ENCODE results near the gene TAF11. TPM values are rescaled to one million over a fixed set of nuclear protein-coding genes. Genes with fewer than 3 reads are reported as not detected.

Gene TAF11
- total RNA-seq, 1 donor from 2014 or later: 11.3 TPM

- no peak overlapping the region for H3K4me3 ChIP-seq
- TF ChIP-seq CTCF (IDR thresholded peaks at IDR 0.05): no peak
- no peak for TF ChIP-seq POLR2AphosphoS5 (IDR thresholded peaks at IDR 0.05; ENCODE audit: insufficient read depth in 1 of 2, low read depth in 1 of 2)
- no peak for TF ChIP-seq POLR2A (IDR thresholded peaks at IDR 0.05)
- no peaks in the 10 kb centered on the region for H3K4me1 ChIP-seq
- H3K36me3 ChIP-seq: peaks cover 0 to 18% of the 10 kb centered on the region in 2 donors
- no peak for DNase-seq (ENCODE audit: extremely low spot score in 2 of 2)
- intact Hi-C loops (cut with DNase I): no loop called here
- no peak overlapping the region for H3K27ac ChIP-seq
- H3K27me3 ChIP-seq: no peaks in the 10 kb centered on the region
- no peaks in the 10 kb centered on the region for H3K9me3 ChIP-seq
Measured at GRCh38 chr6:34866509-34866908, 21.3 kb downstream of the TAF11 start.

GRCh38 chr6:34865107-34865506 lies 22.7 kb downstream of the TAF11 start:
- H3K9me3 ChIP-seq: no peaks in the 10 kb centered on the region
- DNase-seq (ENCODE audit: extremely low spot score in 2 of 2): no peak
- peaks cover 0 to 4% of the 10 kb centered on the region in 2 donors for H3K36me3 ChIP-seq
- no peaks in the 10 kb centered on the region for H3K27me3 ChIP-seq
- no peak overlapping the region for H3K4me3 ChIP-seq
- no peak overlapping the region for H3K27ac ChIP-seq
- intact Hi-C loops (cut with DNase I): no loop called here
- no peaks in the 10 kb centered on the region for H3K4me1 ChIP-seq
- TF ChIP-seq POLR2A (IDR thresholded peaks at IDR 0.05) (no peak), CTCF (IDR thresholded peaks at IDR 0.05) (no peak)

DNA sequence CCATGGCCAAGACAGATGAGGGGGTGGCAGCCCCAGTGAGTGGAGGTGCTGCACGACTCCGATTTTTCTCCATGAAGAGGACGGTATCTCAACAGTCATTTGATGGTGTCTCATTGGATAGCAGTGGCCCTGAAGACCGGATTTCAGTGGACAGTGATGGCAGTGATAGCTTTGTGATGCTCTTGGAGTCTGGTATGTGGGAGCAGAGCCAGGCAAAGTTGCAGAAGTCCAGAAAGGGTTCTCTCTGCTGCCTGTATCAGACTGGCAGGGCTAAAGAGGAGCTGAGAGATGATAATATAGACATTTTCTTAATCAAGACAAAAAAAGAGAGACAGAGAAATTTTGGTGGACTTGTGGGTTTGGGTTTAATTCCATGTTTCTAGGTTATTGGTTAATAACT lies 23.8 kb downstream of the TAF11 start:
- DNase-seq (ENCODE audit: extremely low spot score in 2 of 2): no peak
- Histone ChIP-seq H3K27me3 (no peaks in the 10 kb centered on the region), H3K4me3 (no peak overlapping the region), H3K27ac (no peak overlapping the region), H3K36me3 (peaks cover 0 to 12% of the 10 kb centered on the region in 2 donors), H3K4me1 (no peaks in the 10 kb centered on the region), H3K9me3 (no peaks in the 10 kb centered on the region)
- intact Hi-C loops (cut with DNase I): no loop called here
- TF ChIP-seq POLR2A (IDR thresholded peaks at IDR 0.05): no peak
- TF ChIP-seq POLR2AphosphoS5 (IDR thresholded peaks at IDR 0.05; ENCODE audit: insufficient read depth in 1 of 2, low read depth in 1 of 2): no peak

DNA sequence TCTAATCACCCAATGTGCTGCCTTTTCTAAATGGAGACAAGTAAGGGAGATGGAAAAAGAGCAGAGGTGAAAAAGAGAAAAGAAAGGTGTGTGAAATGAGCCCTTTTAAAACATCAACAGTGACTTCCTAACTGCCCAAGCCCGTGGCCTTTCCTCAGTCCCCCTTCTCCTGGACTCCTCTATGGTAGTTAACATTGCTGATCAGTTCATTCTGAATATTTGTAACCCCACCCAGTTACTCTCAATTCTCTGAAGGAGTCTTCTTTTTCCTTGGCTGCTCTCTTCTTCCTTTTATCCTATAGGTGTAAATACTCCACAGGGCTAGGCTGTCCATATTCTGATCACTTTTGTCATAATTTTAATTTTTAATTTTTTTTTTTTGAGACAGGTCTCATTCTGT lies 27.1 kb downstream of the TAF11 start:
- H3K27ac ChIP-seq: no peak overlapping the region
- H3K9me3 ChIP-seq: no peaks in the 10 kb centered on the region
- intact Hi-C loops (cut with DNase I): no loop called here
- no peak overlapping the region for H3K4me3 ChIP-seq
- peaks cover 0 to 43% of the 10 kb centered on the region in 2 donors for H3K36me3 ChIP-seq
- no peak for DNase-seq (ENCODE audit: extremely low spot score in 2 of 2)
- TF ChIP-seq POLR2AphosphoS5 (IDR thresholded peaks at IDR 0.05; ENCODE audit: insufficient read depth in 1 of 2, low read depth in 1 of 2): no peak
- no peak for TF ChIP-seq CTCF (IDR thresholded peaks at IDR 0.05)
- no peak for TF ChIP-seq POLR2A (IDR thresholded peaks at IDR 0.05)
- H3K27me3 ChIP-seq: no peaks in the 10 kb centered on the region
- no peaks in the 10 kb centered on the region for H3K4me1 ChIP-seq

- H3K4me1 ChIP-seq: no peaks in the 10 kb centered on the region
- intact Hi-C loops (cut with DNase I): no loop called here
- no peaks in the 10 kb centered on the region for H3K9me3 ChIP-seq
- H3K4me3 ChIP-seq: no peak overlapping the region
- DNase-seq (ENCODE audit: extremely low spot score in 2 of 2): no peak
- H3K27me3 ChIP-seq: no peaks in the 10 kb centered on the region
- H3K36me3 ChIP-seq: peaks cover 0 to 42% of the 10 kb centered on the region in 2 donors
- no peak overlapping the region for H3K27ac ChIP-seq
- TF ChIP-seq CTCF (IDR thresholded peaks at IDR 0.05) (no peak), POLR2A (IDR thresholded peaks at IDR 0.05) (no peak), POLR2AphosphoS5 (IDR thresholded peaks at IDR 0.05; ENCODE audit: insufficient read depth in 1 of 2, low read depth in 1 of 2) (no peak)
Measured at GRCh38 chr6:34859951-34860350, 27.9 kb downstream of the TAF11 start.

DNA sequence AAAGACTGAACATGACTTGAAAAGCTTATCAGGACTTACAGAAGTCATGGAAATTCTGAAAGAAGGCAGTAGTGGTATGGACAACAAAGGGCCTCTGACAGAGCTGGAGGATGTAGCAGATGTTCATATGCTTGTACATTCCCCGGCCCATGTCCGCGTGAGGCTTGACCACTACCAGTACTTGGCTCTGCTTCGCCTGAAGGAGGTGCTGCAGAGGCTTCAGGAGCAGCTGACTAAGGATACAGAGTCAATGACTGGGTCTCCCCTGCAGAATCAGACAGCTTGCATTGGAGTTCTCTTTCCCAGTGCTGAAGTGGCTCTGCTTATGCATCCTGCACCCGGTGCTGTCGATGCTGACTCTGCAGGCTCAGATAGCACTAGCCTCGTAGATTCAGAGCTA lies 29.2 kb downstream of the TAF11 start:
- no peak for DNase-seq (ENCODE audit: extremely low spot score in 2 of 2)
- Histone ChIP-seq H3K9me3 (no peaks in the 10 kb centered on the region), H3K27ac (no peak overlapping the region), H3K36me3 (peaks cover 0 to 41% of the 10 kb centered on the region in 2 donors), H3K4me1 (no peaks in the 10 kb centered on the region), H3K27me3 (no peaks in the 10 kb centered on the region), H3K4me3 (no peak overlapping the region)
- no peak for TF ChIP-seq POLR2AphosphoS5 (IDR thresholded peaks at IDR 0.05; ENCODE audit: insufficient read depth in 1 of 2, low read depth in 1 of 2)
- intact Hi-C loops (cut with DNase I): no loop called here

All from vagina (tissue), 2 donors.